Activated CD4-positive, alpha-beta memory T cell treated with anti-CD3 and anti-CD28 coated beads, Interleukin-2, amount 10 ng/mL, durations not matched to agents 7 days and 5 days (primary cell): ENCODE results near the gene LMTK2. TPM values are rescaled to one million over a fixed set of nuclear protein-coding genes. Genes with fewer than 3 reads are reported as not detected.

Experiments
- CTCF ChIA-PET: fragments of 350-600 bp; sonication (Branson Sonifier 250); formaldehyde crosslinking; loops from one replicate; lab custom pipeline; 2021; ENCODE audit warnings: antibody characterized with exemption, inconsistent platforms; lab: Charles Lee
- POLR2A ChIA-PET: fragments of 350-600 bp; sonication (Branson Sonifier 250); formaldehyde crosslinking; loops from one replicate; lab custom pipeline; 2021; ENCODE audit warnings: antibody characterized with exemption; lab: Charles Lee
- DNase-seq: peaks from one replicate; pipeline ENCODE4 v3.0.0-alpha.2; 2020
- H3K27ac Mint-ChIP-seq: one replicate; pipeline ENCODE4 v1.8.0; 2021; ENCODE audit warnings: mild to moderate bottlenecking, mixed read lengths
- H3K27me3 Mint-ChIP-seq: one replicate; pipeline ENCODE4 v1.8.0; 2021; ENCODE audit warnings: mixed read lengths
- H3K36me3 Mint-ChIP-seq: one replicate; pipeline ENCODE4 v1.8.0; 2021; ENCODE audit warnings: low read depth, mixed read lengths
- H3K4me1 Mint-ChIP-seq: one replicate; pipeline ENCODE4 v1.8.0; 2021; ENCODE audit warnings: mixed read lengths
- H3K4me3 Mint-ChIP-seq: one replicate; pipeline ENCODE4 v1.8.0; 2021; ENCODE audit warnings: mild to moderate bottlenecking, mixed read lengths
- H3K9me3 Mint-ChIP-seq: one replicate; pipeline ENCODE4 v1.8.0; 2021; ENCODE audit warnings: mixed read lengths
- total RNA-seq, 2 experiments: library from RNA; stranded (reverse); gene quantifications; one replicate each; pipeline ENCODE4 v1.2.3, GENCODE V29; 2021

Gene LMTK2
- total RNA-seq, 2 experiments from 2014 or later: 10.0 to 11.6 TPM

DNA sequence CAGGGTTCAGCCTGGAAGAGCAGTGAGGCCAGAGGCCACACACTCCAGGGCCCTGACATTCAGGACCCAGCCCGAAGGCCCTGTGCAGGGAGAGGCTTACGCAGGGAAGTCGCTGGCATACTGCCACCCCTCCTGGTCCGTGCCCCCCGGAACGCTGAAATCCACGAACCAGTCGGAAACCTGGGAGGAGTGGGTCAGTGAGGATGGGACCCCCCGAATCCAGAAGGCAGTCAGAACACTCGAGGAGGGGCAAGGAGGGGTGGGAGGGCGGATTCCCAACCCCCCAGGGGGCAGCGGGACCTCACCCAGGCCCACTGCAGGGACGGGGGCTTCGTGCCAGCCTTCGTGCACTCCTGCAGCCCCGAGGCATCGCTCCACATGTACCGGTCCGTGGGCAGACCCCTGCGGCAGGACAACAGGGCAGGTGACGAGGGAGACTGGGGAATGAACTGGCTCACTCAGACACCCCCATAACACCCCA lies 118.1 kb downstream of the LMTK2 start:
- Mint-ChIP-seq H3K27ac (no peak overlapping the region), H3K4me3 (no peak overlapping the region), H3K4me1 (no peaks in the 10 kb centered on the region), H3K36me3 (peaks cover 21% of the 10 kb centered on the region), H3K27me3 (no peaks in the 10 kb centered on the region), H3K9me3 (no peaks in the 10 kb centered on the region)
- CTCF ChIA-PET: interaction anchor here (0.5 kb wide), 1 partner anchor 1188 kb away, joined by 3 read pairs; no protein-coding TSS in a partner anchor
- no peak for DNase-seq
- POLR2A ChIA-PET: no interaction called here

DNA sequence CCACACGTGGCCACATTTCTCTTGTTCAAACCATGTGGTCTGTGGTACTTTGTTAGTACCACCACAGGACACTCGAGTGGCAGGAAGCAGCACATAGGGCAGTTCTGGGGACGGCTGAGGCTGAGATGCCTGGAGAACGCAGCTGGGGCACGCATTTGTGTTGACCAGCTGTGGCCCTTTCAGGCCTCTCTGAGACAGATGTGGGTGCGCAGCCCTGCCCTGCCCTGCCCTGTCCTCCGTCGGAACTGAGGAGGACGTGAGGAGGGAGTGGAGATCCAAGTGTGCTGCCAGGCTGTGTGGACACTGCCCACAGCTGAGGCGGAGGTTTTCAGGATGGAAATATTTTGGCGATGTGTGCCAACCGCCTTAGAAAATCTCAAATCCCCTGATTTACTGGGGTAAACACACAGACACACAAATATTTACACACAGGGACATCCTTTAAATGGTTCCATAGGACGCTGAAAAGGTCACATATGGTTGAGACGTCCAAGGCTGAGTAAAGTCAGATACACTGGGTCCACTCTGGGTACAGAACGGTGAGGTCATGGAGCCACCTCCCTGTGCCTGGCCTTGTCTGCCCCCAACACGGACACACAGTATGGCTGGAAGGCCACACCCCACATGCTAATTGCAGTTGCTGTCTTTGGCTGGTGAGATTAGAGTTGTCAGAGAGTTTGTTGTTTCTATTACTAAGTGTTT lies 119.4 kb downstream of the LMTK2 start:
- H3K27me3 Mint-ChIP-seq: no peaks in the 10 kb centered on the region
- no peak overlapping the region for H3K27ac Mint-ChIP-seq
- ChIA-PET POLR2A (no interaction called here), CTCF (no interaction called here)
- no peaks in the 10 kb centered on the region for H3K9me3 Mint-ChIP-seq
- H3K4me1 Mint-ChIP-seq: no peaks in the 10 kb centered on the region
- peaks cover 21% of the 10 kb centered on the region for H3K36me3 Mint-ChIP-seq
- H3K4me3 Mint-ChIP-seq: no peak overlapping the region
- DNase-seq: no peak

- Mint-ChIP-seq H3K27me3 (no peaks in the 10 kb centered on the region), H3K36me3 (peaks cover 17% of the 10 kb centered on the region), H3K4me1 (no peaks in the 10 kb centered on the region), H3K9me3 (no peaks in the 10 kb centered on the region), H3K4me3 (no peak overlapping the region), H3K27ac (no peak overlapping the region)
- DNase-seq: no peak
- ChIA-PET CTCF (no interaction called here), POLR2A (no interaction called here)
Measured at GRCh38 chr7:98227939-98228338, 121.3 kb downstream of the LMTK2 start.

- DNase-seq: no peak
- ChIA-PET CTCF (no interaction called here), POLR2A (no interaction called here)
- H3K9me3 Mint-ChIP-seq: no peaks in the 10 kb centered on the region
- H3K27me3 Mint-ChIP-seq: no peaks in the 10 kb centered on the region
- H3K4me3 Mint-ChIP-seq: no peak overlapping the region
- H3K36me3 Mint-ChIP-seq: peaks cover 18% of the 10 kb centered on the region
- H3K27ac Mint-ChIP-seq: no peak overlapping the region
- no peaks in the 10 kb centered on the region for H3K4me1 Mint-ChIP-seq
Measured at GRCh38 chr7:98228801-98229200, 122.1 kb downstream of the LMTK2 start.

- Mint-ChIP-seq H3K27me3 (no peaks in the 10 kb centered on the region), H3K36me3 (peaks cover 20% of the 10 kb centered on the region), H3K4me3 (no peak overlapping the region), H3K9me3 (no peaks in the 10 kb centered on the region), H3K4me1 (no peaks in the 10 kb centered on the region), H3K27ac (no peak overlapping the region)
- no peak for DNase-seq
- CTCF ChIA-PET: no interaction called here
- POLR2A ChIA-PET: no interaction called here
Measured at GRCh38 chr7:98229441-98229840, 122.8 kb downstream of the LMTK2 start.

DNA sequence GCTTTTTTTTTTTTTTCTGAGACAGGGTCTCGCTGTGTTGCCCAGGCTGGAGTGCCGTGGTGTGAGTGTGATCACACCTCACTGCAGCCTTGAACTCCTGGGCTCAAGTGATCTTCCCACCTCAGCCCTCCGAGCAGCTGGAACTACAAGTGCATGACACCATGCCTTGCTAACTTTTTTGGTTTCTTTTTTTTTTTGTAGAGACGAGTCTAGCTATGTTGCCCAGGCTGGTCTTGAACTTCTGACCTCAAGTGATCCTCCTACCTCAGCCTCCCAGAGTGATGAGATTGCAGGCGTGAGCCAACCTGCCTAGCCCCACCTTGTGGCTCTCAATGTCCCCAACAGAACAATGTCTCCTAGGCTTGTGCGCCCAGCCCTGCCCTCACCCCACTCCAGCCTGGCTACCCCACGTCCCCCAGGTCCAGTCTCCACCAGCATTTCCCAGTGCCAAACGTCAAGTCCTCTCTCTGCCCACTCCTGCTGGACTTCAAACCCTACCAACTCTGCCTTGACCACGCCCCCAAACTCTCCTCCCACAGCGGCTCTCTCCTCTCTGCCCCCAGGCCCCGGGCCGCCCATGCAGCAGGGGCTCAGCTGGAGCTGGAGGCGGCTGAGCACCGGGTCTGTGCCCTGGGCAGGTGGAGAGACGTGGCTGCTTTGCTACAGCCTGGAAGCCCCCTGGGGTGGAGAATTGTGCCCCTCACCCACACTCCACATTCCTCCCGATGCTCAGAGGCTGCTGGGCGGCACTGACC lies 123.5 kb downstream of the LMTK2 start:
- CTCF ChIA-PET: no interaction called here
- DNase-seq: no peak
- POLR2A ChIA-PET: no interaction called here
- Mint-ChIP-seq H3K27ac (no peak overlapping the region), H3K27me3 (no peaks in the 10 kb centered on the region), H3K9me3 (no peaks in the 10 kb centered on the region), H3K4me1 (no peaks in the 10 kb centered on the region), H3K4me3 (no peak overlapping the region), H3K36me3 (peaks cover 25% of the 10 kb centered on the region)

DNA sequence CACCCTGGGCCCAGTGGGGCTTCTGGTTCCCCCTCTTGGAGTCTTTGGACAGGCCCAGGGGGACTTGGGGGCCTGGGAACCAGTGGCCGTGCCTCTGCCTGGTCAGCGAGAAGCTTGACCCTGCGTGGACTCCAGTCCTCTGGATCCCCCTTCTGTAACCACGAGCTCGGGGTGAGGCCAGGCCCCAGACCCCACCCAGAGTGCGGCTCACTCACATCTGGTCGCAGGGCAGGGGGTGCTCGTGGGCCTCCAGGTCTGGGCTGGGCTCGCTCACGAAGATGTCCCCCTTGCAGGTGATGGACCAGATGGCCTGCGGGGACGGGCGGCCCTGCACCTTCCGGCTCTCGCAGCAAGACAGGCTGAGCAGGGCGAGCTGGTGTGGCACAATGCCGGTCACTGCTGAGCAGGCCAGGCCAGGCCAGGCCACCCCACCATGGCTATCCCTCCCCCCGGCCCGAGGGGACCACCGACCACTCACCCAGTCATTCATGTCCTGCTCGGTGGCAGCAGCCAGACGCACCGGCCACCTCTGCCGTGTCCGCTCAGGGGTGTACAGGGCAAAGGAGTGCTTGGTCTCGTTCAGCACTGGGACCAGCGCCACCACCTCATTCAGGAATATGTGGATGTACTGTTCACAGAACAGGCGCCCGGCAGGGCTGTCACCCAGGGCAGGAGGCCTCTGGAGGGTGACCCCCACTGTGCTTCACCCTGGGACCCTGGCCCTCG lies 124.2 kb downstream of the LMTK2 start:
- H3K9me3 Mint-ChIP-seq: no peaks in the 10 kb centered on the region
- POLR2A ChIA-PET: no interaction called here
- H3K36me3 Mint-ChIP-seq: peaks cover 23% of the 10 kb centered on the region
- H3K4me1 Mint-ChIP-seq: no peaks in the 10 kb centered on the region
- H3K4me3 Mint-ChIP-seq: no peak overlapping the region
- H3K27ac Mint-ChIP-seq: no peak overlapping the region
- no peak for DNase-seq
- CTCF ChIA-PET: no interaction called here
- H3K27me3 Mint-ChIP-seq: no peaks in the 10 kb centered on the region

GRCh38 chr7:98231493-98232262 lies 125.0 kb downstream of the LMTK2 start:
- ChIA-PET POLR2A (interaction anchor here (1.6 kb wide), 1 partner anchor 19 kb away, joined by 4 read pairs; no protein-coding TSS in a partner anchor), CTCF (interaction anchor here (0.7 kb wide), 1 partner anchor 75 kb away, joined by 3 read pairs; no protein-coding TSS in a partner anchor)
- Mint-ChIP-seq H3K4me1 (no peaks in the 10 kb centered on the region), H3K27me3 (no peaks in the 10 kb centered on the region), H3K36me3 (peaks cover 20% of the 10 kb centered on the region), H3K4me3 (no peak overlapping the region), H3K9me3 (no peaks in the 10 kb centered on the region), H3K27ac (no peak overlapping the region)
- DNase-seq: no peak

DNA sequence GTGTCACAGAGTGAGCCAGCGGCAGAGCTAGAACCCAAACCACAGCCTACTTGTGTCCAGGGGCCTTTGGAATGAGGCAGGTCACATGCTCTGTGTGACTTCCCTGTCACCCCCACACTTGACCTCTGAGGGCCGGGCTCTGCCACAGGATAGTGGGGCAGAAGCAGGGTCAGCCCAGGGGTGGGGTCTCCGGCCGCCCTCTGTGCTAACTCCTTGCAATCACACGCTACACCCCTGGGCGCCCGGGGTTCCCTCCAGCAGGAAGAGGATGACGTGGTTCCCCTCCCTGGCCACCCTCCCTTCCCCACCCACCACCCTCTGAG lies 125.6 kb downstream of the LMTK2 start:
- Mint-ChIP-seq H3K4me1 (no peaks in the 10 kb centered on the region), H3K36me3 (peaks cover 23% of the 10 kb centered on the region), H3K27me3 (no peaks in the 10 kb centered on the region), H3K4me3 (no peak overlapping the region), H3K9me3 (no peaks in the 10 kb centered on the region), H3K27ac (no peak overlapping the region)
- POLR2A ChIA-PET: interaction anchor here (1.6 kb wide), 1 partner anchor 19 kb away, joined by 4 read pairs; no protein-coding TSS in a partner anchor
- CTCF ChIA-PET: interaction anchor here (0.7 kb wide), 1 partner anchor 76 kb away, joined by 3 read pairs; no protein-coding TSS in a partner anchor
- no peak for DNase-seq

GRCh38 chr7:98232799-98233198 lies 126.1 kb downstream of the LMTK2 start:
- POLR2A ChIA-PET: interaction anchor here (1.6 kb wide), 1 partner anchor 18 kb away, joined by 4 read pairs; no protein-coding TSS in a partner anchor
- CTCF ChIA-PET: interaction anchor here (0.7 kb wide), 1 partner anchor 77 kb away, joined by 3 read pairs; no protein-coding TSS in a partner anchor
- DNase-seq: no peak
- Mint-ChIP-seq H3K9me3 (no peaks in the 10 kb centered on the region), H3K27me3 (no peaks in the 10 kb centered on the region), H3K27ac (no peak overlapping the region), H3K4me1 (no peaks in the 10 kb centered on the region), H3K4me3 (no peak overlapping the region), H3K36me3 (peaks cover 19% of the 10 kb centered on the region)

DNA sequence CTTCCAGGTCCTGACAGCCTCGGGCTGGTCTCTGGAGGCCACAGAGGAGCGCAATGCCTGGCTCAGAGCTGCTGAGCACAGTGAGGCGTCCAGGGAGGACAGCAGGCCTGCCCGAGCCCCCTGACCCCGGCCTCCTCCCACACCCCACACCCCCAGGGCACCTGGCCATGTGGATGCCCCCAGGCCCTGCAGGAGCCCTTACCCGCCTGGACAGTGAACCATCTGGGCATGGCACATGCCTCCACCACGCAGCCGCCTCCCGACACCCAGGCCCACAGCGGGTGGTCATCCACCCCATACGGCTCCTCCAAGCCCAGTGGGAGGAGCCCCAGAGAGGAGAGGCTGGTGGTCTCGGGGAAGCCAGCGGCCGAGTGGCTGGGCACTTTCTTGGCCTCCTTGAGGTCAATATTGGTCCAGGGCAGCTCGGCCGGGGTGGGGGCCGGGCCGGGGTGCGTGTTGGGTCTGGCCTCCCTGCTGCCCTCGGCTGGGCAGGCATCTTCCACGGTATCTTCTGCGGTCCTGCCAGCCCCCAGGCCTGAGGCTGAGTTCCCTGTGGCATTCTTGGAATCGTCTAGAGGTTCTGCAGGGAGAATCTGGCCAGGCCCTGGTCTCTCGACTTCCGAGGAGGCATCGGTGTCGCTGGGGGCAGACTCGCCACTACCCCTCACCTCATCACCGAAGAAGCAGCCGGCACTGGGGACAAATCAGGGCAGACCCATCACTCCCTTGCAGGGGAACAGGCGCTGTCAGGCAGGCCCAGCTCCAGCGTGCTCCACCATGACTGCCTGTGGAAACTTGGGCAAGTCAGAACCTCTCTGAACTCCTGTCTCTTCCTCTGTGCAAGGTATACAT lies 126.8 kb downstream of the LMTK2 start:
- Mint-ChIP-seq H3K4me3 (no peak overlapping the region), H3K36me3 (peaks cover 18% of the 10 kb centered on the region), H3K27me3 (no peaks in the 10 kb centered on the region), H3K27ac (no peak overlapping the region), H3K9me3 (no peaks in the 10 kb centered on the region), H3K4me1 (no peaks in the 10 kb centered on the region)
- ChIA-PET CTCF (interaction anchor here (0.5 kb wide), 1 partner anchor 26 kb away, joined by 3 read pairs; no protein-coding TSS in a partner anchor), POLR2A (interaction anchor here (1.6 kb wide), 1 partner anchor 17 kb away, joined by 4 read pairs; no protein-coding TSS in a partner anchor)
- no peak for DNase-seq
